Uterus (tissue), 4 donors: ENCODE results near the gene ARSG. TPM values are rescaled to one million over a fixed set of nuclear protein-coding genes. Genes with fewer than 3 reads are reported as not detected.

Experiments used
- DNase-seq, 2 donors: peaks; one replicate each; pipeline ENCODE4 v3.0.0-alpha.2; 2019 to 2020
- H3K27ac ChIP-seq, 2 donors: fragments of 200-600 bp; sonication (generic); 1 replicate in 1 of 2; 2 replicates in 1 of 2; pipeline ENCODE4 v1.5.1; 2016 to 2018
- H3K27me3 ChIP-seq, 2 donors: fragments of 200-600 bp; sonication (generic); one replicate each; pipeline ENCODE4 v1.5.1; 2018 to 2019; ENCODE audit warnings: control low read depth in 1 of 2
- H3K36me3 ChIP-seq, 2 donors: fragments of 200-600 bp; sonication (generic); one replicate each; pipeline ENCODE4 v1.5.1; 2019; ENCODE audit warnings: control low read depth in 1 of 2
- H3K4me1 ChIP-seq, 2 donors: fragments of 200-600 bp; sonication (generic); one replicate each; pipeline ENCODE4 v1.5.1; 2018 to 2019; ENCODE audit warnings: control low read depth in 1 of 2
- H3K4me3 ChIP-seq, 2 donors: fragments of 200-600 bp; sonication (generic); 1 replicate in 1 of 2; 2 replicates in 1 of 2; pipeline ENCODE4 v1.5.1; 2018 to 2019; ENCODE audit warnings: mild to moderate bottlenecking in 1 of 2
- H3K9me3 ChIP-seq, 2 donors: fragments of 200-600 bp; sonication (generic); one replicate each; pipeline ENCODE4 v1.5.1; 2019; ENCODE audit warnings: control low read depth in 1 of 2
- POLR2A ChIP-seq, 2 donors: fragments of 450-650 bp; IDR thresholded peaks; one replicate each; pipeline ENCODE4 v1.6.1; 2016; ENCODE audit warnings: antibody characterized with exemption in 2 of 2, mild to moderate bottlenecking in 1 of 2, moderate library complexity in 1 of 2
- intact Hi-C: fragments of 100-400 bp; cut with DNase I; formaldehyde crosslinking; loops from one replicate; pipeline ENCODE4 v1.15.1; 2023; ENCODE audit warnings: low total_unique reads
- total RNA-seq, 4 donors: library from RNA; depleted of rRNA in 3 of 4; stranded (reverse); fragments of >200 nt in 3 of 4; gene quantifications; one replicate each; pipeline versions ENCODE4 v1.1.0 to v1.2.4, GENCODE V29; 2014 to 2023
- TF ChIP-seq, protein P1 (sequence below), 4 experiments: fragments of 200-600 bp in 2 of 4; fragments of 450-650 bp in 2 of 4; sonication (generic) in 2 of 4; IDR thresholded peaks; one replicate each; pipeline ENCODE4 v1.5.1; 2016 to 2019; ENCODE audit warnings: antibody characterized with exemption in 4 of 4, mild to moderate bottlenecking in 2 of 4, moderate library complexity in 1 of 4
- donor health status: DM: yes; HTN: yes; CAD: no.

Gene ARSG
- total RNA-seq, 4 donors from 2014 or later = 0.59 to 6.4 (median 5.7) TPM

DNA sequence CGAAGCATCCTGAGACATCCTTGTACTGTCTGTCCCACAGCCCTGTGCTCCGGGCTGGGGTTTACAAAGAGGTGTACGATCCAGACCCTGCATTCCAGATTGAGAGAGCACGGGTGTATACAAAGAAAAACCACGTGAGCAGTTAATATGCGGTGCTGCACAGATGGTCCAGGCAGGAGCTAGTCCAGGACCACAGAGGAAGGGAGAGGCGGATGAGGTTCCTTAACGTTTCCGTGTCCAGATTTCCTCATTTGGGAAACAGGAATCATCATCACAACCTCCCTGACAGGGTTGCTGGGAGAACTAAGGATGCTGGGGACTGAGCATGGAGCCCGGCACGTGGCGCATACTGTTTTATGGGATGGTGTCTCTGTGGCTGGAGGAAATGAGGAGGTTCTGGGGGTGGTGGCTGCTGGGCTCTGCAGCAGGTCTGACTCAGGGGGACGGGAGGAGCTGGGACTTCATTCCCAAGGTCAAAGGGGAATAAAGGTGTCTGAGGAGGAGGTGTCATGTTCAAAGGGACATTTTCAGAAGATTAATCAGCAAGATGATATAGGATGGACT, 139.8 kb downstream of the ARSG start:
- no peaks in the 10 kb centered on the region for H3K27me3 ChIP-seq
- H3K4me1 ChIP-seq = no peaks in the 10 kb centered on the region
- intact Hi-C loops = no loop called here
- no peak overlapping the region for H3K4me3 ChIP-seq
- DNase-seq = no peak
- H3K27ac ChIP-seq = no peak overlapping the region
- TF ChIP-seq, protein P1, sequence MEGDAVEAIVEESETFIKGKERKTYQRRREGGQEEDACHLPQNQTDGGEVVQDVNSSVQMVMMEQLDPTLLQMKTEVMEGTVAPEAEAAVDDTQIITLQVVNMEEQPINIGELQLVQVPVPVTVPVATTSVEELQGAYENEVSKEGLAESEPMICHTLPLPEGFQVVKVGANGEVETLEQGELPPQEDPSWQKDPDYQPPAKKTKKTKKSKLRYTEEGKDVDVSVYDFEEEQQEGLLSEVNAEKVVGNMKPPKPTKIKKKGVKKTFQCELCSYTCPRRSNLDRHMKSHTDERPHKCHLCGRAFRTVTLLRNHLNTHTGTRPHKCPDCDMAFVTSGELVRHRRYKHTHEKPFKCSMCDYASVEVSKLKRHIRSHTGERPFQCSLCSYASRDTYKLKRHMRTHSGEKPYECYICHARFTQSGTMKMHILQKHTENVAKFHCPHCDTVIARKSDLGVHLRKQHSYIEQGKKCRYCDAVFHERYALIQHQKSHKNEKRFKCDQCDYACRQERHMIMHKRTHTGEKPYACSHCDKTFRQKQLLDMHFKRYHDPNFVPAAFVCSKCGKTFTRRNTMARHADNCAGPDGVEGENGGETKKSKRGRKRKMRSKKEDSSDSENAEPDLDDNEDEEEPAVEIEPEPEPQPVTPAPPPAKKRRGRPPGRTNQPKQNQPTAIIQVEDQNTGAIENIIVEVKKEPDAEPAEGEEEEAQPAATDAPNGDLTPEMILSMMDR (IDR thresholded peaks at IDR 0.05) = no peak
- TF ChIP-seq POLR2A (IDR thresholded peaks at IDR 0.05) = no peak
- H3K36me3 ChIP-seq = no peaks in the 10 kb centered on the region
- no peaks in the 10 kb centered on the region for H3K9me3 ChIP-seq

- no peaks in the 10 kb centered on the region for H3K36me3 ChIP-seq
- no peak for TF ChIP-seq POLR2A (IDR thresholded peaks at IDR 0.05)
- TF ChIP-seq, protein P1 (IDR thresholded peaks at IDR 0.05) = peak in 1 of 4 experiments; percentile 28
- H3K27me3 ChIP-seq = no peaks in the 10 kb centered on the region
- no peak overlapping the region for H3K4me3 ChIP-seq
- no peaks in the 10 kb centered on the region for H3K4me1 ChIP-seq
- intact Hi-C loops = no loop called here
- no peak overlapping the region for H3K27ac ChIP-seq
- no peaks in the 10 kb centered on the region for H3K9me3 ChIP-seq
- DNase-seq = no peak
Measured at GRCh38 chr17:68431661-68432071, 140.4 kb downstream of the ARSG start.

DNA sequence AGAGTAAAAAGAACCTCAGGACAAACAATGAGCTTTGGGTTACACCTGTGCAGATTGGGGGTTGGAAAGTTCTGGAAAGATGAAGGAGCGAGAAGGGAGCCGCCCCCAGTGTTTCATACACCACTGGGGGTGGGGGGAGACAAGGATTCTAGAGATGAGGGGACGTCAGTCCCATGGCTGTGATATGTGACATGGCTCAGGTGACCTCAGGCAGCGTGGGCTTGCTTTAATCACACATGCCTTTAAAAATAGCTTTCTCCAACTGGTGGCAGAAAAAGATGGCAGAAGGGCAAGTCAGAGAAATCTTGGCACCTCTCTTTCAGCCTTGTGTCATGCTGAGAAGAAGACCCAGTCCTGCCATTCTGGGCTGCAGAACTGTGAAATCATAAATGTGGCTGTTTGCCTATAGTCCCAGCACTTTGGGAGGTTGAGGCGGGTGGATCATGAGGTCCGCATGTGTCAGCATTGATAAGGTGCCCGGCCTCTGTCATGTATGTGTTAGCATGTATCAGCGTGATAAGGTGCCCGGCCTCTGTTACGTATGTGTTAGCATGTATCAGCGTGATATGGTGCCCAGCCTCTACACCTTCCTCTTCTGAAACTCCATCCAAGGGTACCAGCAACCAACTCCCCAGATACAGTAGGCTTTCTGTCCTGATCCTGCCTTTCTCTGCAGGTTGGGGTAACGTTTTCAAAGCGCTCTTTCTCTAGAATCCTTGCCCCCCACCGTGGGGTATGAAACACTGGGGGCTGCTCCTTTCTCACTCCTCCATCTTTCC, 141.0 kb downstream of the ARSG start:
- intact Hi-C loops = no loop called here
- H3K4me1 ChIP-seq = no peaks in the 10 kb centered on the region
- H3K9me3 ChIP-seq = no peaks in the 10 kb centered on the region
- H3K36me3 ChIP-seq = no peaks in the 10 kb centered on the region
- no peak overlapping the region for H3K27ac ChIP-seq
- no peaks in the 10 kb centered on the region for H3K27me3 ChIP-seq
- no peak overlapping the region for H3K4me3 ChIP-seq
- TF ChIP-seq, protein P1 (IDR thresholded peaks at IDR 0.05) = no peak
- TF ChIP-seq POLR2A (IDR thresholded peaks at IDR 0.05) = no peak
- no peak for DNase-seq

DNA sequence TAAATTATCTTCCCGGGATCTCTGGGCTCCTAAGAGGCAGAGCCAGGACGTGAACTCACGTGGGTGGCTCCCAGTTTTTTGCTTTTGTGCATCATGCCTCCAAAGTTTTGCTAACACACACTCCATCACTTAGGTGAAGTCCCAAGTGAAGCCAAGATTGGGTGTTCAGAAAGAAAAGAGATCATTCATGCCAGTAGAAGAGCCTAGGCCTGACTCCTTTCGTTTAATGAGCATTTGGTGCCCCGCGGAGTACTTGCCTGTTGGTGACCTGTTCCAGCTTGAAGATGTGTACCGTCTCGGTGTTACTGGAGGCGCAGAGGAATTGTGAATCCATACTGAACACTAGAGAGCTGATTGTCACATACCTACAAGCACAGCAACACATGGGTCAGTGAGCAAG, 141.9 kb downstream of the ARSG start:
- H3K27ac ChIP-seq = no peak overlapping the region
- DNase-seq = no peak
- no peak overlapping the region for H3K4me3 ChIP-seq
- no peak for TF ChIP-seq POLR2A (IDR thresholded peaks at IDR 0.05)
- TF ChIP-seq, protein P1 (IDR thresholded peaks at IDR 0.05) = no peak
- H3K4me1 ChIP-seq = no peaks in the 10 kb centered on the region
- no peaks in the 10 kb centered on the region for H3K9me3 ChIP-seq
- H3K27me3 ChIP-seq = no peaks in the 10 kb centered on the region
- no peaks in the 10 kb centered on the region for H3K36me3 ChIP-seq
- intact Hi-C loops = no loop called here

- no peak overlapping the region for H3K4me3 ChIP-seq
- no peaks in the 10 kb centered on the region for H3K36me3 ChIP-seq
- no peak for DNase-seq
- H3K4me1 ChIP-seq = no peaks in the 10 kb centered on the region
- no peaks in the 10 kb centered on the region for H3K9me3 ChIP-seq
- H3K27me3 ChIP-seq = no peaks in the 10 kb centered on the region
- no peak overlapping the region for H3K27ac ChIP-seq
- no peak for TF ChIP-seq POLR2A (IDR thresholded peaks at IDR 0.05)
- TF ChIP-seq, protein P1 (IDR thresholded peaks at IDR 0.05) = no peak
- intact Hi-C loops = no loop called here
Measured at GRCh38 chr17:68433911-68434508, 142.7 kb downstream of the ARSG start.
